Ascending aorta (tissue), 2 donors: ENCODE results near the gene GRPR. TPM values are rescaled to one million over a fixed set of nuclear protein-coding genes. Genes with fewer than 3 reads are reported as not detected.

Experiments used
- DNase-seq, 2 donors: peaks; one replicate each; pipeline ENCODE4 v3.0.0-alpha.2; 2019; ENCODE audit warnings: low spot score in 2 of 2
- H3K27ac ChIP-seq, 2 donors: fragments of 200-600 bp; sonication (generic); one replicate each; pipeline ENCODE4 v1.5.1; 2016 to 2017; ENCODE audit warnings: mild to moderate bottlenecking in 1 of 2
- H3K27me3 ChIP-seq: fragments of 200-600 bp; sonication (generic); one replicate; pipeline ENCODE4 v1.5.1; 2017
- H3K36me3 ChIP-seq, 2 donors: fragments of 200-600 bp; sonication (generic); one replicate each; pipeline ENCODE4 v1.5.1; 2016
- H3K4me1 ChIP-seq, 2 donors: fragments of 200-600 bp; sonication (generic); one replicate each; pipeline ENCODE4 v1.5.1; 2016 to 2017; ENCODE audit warnings: mild to moderate bottlenecking in 1 of 2
- H3K4me3 ChIP-seq, 2 donors: fragments of 200-600 bp; sonication (generic); one replicate each; pipeline ENCODE4 v1.5.1; 2016 to 2017; ENCODE audit warnings: mild to moderate bottlenecking in 1 of 2
- H3K9me3 ChIP-seq, 2 donors: fragments of 200-600 bp; sonication (generic); one replicate each; pipeline ENCODE4 v1.5.1; 2016
- CTCF ChIP-seq, 3 experiments: fragments of 200-600 bp in 2 of 3; fragments of 450-650 bp in 1 of 3; sonication (generic) in 2 of 3; IDR thresholded peaks; one replicate each; pipeline ENCODE4 v1.5.1; 2016 to 2019; ENCODE audit warnings: antibody characterized with exemption in 3 of 3, mild to moderate bottlenecking in 1 of 3, moderate library complexity in 1 of 3
- intact Hi-C: fragments of 100-400 bp; cut with DNase I; formaldehyde crosslinking; loops from one replicate; pipeline ENCODE4 v1.15.1; 2023
- total RNA-seq: library from RNA; depleted of rRNA; stranded (reverse); fragments of >200 nt; gene quantifications from one replicate; pipeline ENCODE4 v1.1.0, GENCODE V29; 2016

Gene GRPR
- total RNA-seq: 1.7 TPM

GRCh38 chrX:16123222-16123786 lies at the start of gene GRPR:
TSS of gene GRPR (plus strand) at chrX:16123565. CDS start at chrX:16123954, 389 bp downstream.
- peak; percentile 21 to 62 (median 55) for TF ChIP-seq CTCF (IDR thresholded peaks at IDR 0.05)
- Histone ChIP-seq H3K27ac (no peak within 1 kb of the TSS), H3K9me3 (no peaks in the 10 kb centered on the region), H3K27me3 (no peaks in the 10 kb centered on the region), H3K4me3 (no peak within 1 kb of the TSS), H3K4me1 (no peaks in the 10 kb centered on the region), H3K36me3 (no peaks in the 10 kb centered on the region)
- intact Hi-C loops: loop anchor here (10.0 kb wide), 1 partner anchor 541 kb away; no protein-coding TSS in a partner anchor
- peak in 1 of 2 donors; percentile 82 for DNase-seq

GRCh38 chrX:16075087-16075486 lies 48.3 kb upstream of the GRPR start:
- Histone ChIP-seq H3K27ac (no peak overlapping the region), H3K4me3 (no peak overlapping the region), H3K4me1 (no peaks in the 10 kb centered on the region), H3K36me3 (no peaks in the 10 kb centered on the region), H3K9me3 (no peaks in the 10 kb centered on the region), H3K27me3 (no peaks in the 10 kb centered on the region)
- intact Hi-C loops: no loop called here
- DNase-seq: no peak
- no peak for TF ChIP-seq CTCF (IDR thresholded peaks at IDR 0.05)

GRCh38 chrX:16076834-16077233 lies 46.5 kb upstream of the GRPR start:
- TF ChIP-seq CTCF (IDR thresholded peaks at IDR 0.05): no peak
- intact Hi-C loops: no loop called here
- H3K36me3 ChIP-seq: no peaks in the 10 kb centered on the region
- H3K4me3 ChIP-seq: no peak overlapping the region
- H3K9me3 ChIP-seq: no peaks in the 10 kb centered on the region
- DNase-seq: no peak
- H3K27me3 ChIP-seq: no peaks in the 10 kb centered on the region
- no peaks in the 10 kb centered on the region for H3K4me1 ChIP-seq
- H3K27ac ChIP-seq: no peak overlapping the region

GRCh38 chrX:16077811-16078210 lies 45.6 kb upstream of the GRPR start:
- Histone ChIP-seq H3K4me1 (no peaks in the 10 kb centered on the region), H3K27me3 (no peaks in the 10 kb centered on the region), H3K9me3 (no peaks in the 10 kb centered on the region), H3K36me3 (no peaks in the 10 kb centered on the region), H3K27ac (no peak overlapping the region), H3K4me3 (no peak overlapping the region)
- intact Hi-C loops: no loop called here
- no peak for TF ChIP-seq CTCF (IDR thresholded peaks at IDR 0.05)
- DNase-seq: no peak

- DNase-seq: no peak
- intact Hi-C loops: no loop called here
- no peak for TF ChIP-seq CTCF (IDR thresholded peaks at IDR 0.05)
- Histone ChIP-seq H3K4me1 (no peaks in the 10 kb centered on the region), H3K9me3 (no peaks in the 10 kb centered on the region), H3K4me3 (no peak overlapping the region), H3K27ac (no peak overlapping the region), H3K27me3 (no peaks in the 10 kb centered on the region), H3K36me3 (no peaks in the 10 kb centered on the region)
Observed at GRCh38 chrX:16081357-16081756, 42.0 kb upstream of the GRPR start.
